ENCODE measurements around the gene DNAAF5. TPM values are rescaled to one million over a fixed set of nuclear protein-coding genes. Genes with fewer than 3 reads are reported as not detected.

DNAAF5 gene
- total RNA-seq, 6 experiments from 2014 or later = 9.5 to 22.8 (median 10.5) TPM

DNA sequence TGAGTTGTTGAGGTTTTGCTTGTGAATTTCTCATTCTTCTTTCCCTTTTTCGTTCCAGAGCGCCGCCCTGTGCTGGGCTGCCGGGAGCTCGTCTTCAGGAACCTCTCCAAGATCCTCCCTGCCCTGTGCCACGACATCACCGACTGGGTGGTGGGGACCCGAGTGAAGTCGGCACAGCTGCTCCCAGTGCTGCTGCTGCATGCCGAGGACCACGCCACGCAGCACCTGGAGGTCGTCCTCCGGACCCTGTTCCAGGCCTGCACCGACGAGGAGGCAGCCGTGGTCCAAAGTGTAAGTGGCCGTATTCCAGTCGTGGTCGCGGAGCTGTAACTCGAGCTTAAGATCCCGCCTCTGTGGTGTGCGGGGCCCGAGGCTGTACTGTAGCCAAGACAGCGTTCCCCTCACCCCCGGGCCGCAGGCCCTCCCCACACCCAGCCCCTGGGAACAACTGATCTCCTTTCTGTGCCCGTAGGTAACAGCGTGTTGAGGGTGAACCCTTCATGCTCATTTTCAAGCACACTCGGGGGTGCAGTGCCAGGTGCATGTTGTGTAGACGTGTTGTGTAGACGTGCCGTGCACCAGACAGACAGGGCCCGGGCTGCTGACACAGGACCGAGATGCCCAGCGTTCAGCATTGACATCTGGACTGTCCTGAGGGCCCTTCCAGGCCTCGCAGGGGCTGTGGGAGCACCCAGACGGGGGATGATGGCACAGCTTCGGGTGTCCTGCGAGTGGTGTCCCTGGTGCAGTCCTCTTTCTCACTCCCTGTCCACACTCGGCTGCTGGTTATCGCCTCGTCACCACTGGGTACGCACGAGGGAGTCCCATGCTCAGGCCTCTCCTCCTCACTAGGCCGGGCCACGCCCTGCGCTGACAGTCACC lies 28.3 kb downstream of the DNAAF5 start:
- Histone ChIP-seq H3K36me3 (peaks cover 0 to 31% (median 11%) of the 10 kb centered on the region in 4 donors), H3K27ac (no peak overlapping the region), H3K9me3 (no peaks in the 10 kb centered on the region), H3K4me3 (no peak overlapping the region), H3K27me3 (no peaks in the 10 kb centered on the region), H3K4me1 (no peaks in the 10 kb centered on the region)
- ATAC-seq (peak in 1 of 4 donors; percentile 13), DNase-seq (peak in 1 of 3 donors; percentile 46)
- 91% methylated on average over 12 of the region's 49 CpGs for WGBS (ENCODE audit: insufficient coverage, low coverage, low lambda C conversion rate, missing lambda C conversion rate)
- intact Hi-C loops (cut with DNase I) = no loop called here
- TF ChIP-seq POLR2A (IDR thresholded peaks at IDR 0.05) = no peak
- TF ChIP-seq, protein P1, sequence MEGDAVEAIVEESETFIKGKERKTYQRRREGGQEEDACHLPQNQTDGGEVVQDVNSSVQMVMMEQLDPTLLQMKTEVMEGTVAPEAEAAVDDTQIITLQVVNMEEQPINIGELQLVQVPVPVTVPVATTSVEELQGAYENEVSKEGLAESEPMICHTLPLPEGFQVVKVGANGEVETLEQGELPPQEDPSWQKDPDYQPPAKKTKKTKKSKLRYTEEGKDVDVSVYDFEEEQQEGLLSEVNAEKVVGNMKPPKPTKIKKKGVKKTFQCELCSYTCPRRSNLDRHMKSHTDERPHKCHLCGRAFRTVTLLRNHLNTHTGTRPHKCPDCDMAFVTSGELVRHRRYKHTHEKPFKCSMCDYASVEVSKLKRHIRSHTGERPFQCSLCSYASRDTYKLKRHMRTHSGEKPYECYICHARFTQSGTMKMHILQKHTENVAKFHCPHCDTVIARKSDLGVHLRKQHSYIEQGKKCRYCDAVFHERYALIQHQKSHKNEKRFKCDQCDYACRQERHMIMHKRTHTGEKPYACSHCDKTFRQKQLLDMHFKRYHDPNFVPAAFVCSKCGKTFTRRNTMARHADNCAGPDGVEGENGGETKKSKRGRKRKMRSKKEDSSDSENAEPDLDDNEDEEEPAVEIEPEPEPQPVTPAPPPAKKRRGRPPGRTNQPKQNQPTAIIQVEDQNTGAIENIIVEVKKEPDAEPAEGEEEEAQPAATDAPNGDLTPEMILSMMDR (IDR thresholded peaks at IDR 0.05) = no peak

DNA sequence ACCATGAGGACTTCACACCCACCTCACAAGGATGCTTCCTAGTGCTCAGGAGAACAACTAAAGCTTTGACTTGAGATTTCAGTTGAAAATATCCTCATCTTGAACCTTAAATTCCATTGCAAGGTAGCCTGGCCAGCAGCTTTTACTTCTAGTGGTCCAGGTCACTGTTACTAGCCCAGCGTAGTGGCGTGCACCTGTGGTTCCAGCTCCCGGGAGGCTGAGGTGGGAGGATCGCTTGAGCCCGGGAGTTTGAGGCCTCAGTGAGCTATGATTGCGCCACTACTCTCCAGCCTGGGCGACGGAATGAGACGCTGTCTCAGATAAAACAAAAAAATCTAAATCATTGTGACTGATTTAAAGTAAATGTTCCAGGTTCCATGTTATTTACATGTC lies 28.9 kb downstream of the DNAAF5 start:
- H3K4me1 ChIP-seq = no peaks in the 10 kb centered on the region
- intact Hi-C loops (cut with DNase I) = no loop called here
- H3K36me3 ChIP-seq = peaks cover 0 to 31% (median 12%) of the 10 kb centered on the region in 4 donors
- no peak overlapping the region for H3K27ac ChIP-seq
- DNase-seq = no peak
- ATAC-seq = no peak
- H3K9me3 ChIP-seq = no peaks in the 10 kb centered on the region
- H3K27me3 ChIP-seq = no peaks in the 10 kb centered on the region
- H3K4me3 ChIP-seq = no peak overlapping the region
- no peak for TF ChIP-seq POLR2A (IDR thresholded peaks at IDR 0.05)
- TF ChIP-seq, protein P1 (IDR thresholded peaks at IDR 0.05) = no peak
- WGBS (ENCODE audit: insufficient coverage, low coverage, low lambda C conversion rate, missing lambda C conversion rate) = 81% methylated on average over 7 of the region's 9 CpGs

DNA sequence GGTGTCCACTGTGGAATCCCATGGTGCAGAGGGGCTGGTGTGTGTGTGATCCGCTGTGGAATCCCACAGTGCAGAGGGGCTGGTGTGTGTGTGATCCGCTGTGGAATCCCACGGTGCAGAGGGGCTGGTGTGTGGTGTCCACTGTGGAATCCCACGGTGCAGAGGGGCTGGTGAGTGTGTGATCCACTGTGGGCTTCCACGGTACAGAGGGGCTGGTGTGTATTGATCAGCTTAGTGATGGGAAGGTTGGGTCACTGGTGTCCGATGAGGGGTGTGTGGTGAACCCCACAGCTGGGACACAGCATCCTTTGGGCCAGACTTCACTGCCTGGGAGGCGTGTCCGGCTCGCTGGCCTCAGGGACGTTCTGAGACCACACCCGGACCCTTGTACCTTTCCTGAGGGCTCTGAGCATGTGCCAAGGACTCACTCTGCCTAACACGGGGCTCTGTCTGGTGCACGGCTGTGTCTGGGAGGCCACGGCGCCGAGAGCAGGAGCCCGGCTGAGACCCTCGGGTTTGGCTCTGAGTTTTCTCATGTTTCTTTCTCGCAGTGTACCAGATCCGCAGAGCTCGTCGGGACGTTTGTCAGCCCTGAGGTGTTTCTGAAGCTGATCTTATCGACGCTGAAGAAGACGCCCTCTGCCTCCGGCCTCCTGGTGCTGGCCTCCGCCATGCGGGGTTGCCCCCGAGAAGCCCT lies 29.9 kb downstream of the DNAAF5 start:
- no peak for TF ChIP-seq POLR2A (IDR thresholded peaks at IDR 0.05)
- TF ChIP-seq, protein P1 (IDR thresholded peaks at IDR 0.05) = no peak

DNA sequence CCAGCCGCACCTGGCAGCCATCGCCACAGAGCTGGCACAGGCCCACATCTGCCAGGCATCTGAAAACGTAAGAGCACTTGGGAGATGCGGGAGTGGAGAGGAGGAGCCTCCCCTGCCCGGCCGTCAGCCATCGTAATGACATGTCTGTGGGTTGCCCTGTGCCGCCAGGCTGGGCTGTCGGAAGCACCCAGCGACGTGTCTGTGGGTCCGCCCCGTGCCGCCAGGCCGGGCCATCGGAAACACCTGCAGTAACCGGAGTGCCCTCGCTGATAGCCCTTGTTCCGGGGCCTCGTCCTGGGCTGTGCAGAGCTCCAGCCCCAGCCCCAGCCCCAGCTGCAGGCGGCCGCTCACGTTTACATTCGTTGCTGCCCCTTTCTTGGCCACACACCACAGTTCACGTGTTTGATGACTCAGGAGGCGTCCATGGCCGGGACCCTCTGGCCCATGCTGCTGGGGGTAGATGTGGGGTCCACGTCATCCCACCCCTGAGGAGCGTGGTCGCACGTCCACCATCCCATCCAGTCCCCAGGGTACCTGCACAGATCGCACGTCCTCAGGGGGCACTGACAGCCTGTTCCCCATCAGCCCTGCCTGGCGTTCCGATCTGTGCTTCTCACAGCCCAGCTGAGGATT lies 30.5 kb downstream of the DNAAF5 start:
- Histone ChIP-seq H3K36me3 (peaks cover 0 to 35% (median 12%) of the 10 kb centered on the region in 4 donors), H3K4me3 (no peak overlapping the region), H3K4me1 (no peaks in the 10 kb centered on the region), H3K9me3 (no peaks in the 10 kb centered on the region), H3K27ac (no peak overlapping the region), H3K27me3 (no peaks in the 10 kb centered on the region)
- peak in 1 of 4 donors; percentile 19 for ATAC-seq
- peak in 1 of 3 donors; percentile 48 for DNase-seq
- TF ChIP-seq POLR2A (IDR thresholded peaks at IDR 0.05) = no peak
- TF ChIP-seq, protein P1 (IDR thresholded peaks at IDR 0.05) = no peak
- intact Hi-C loops (cut with DNase I) = no loop called here
- 100% methylated on average over 3 of the region's 35 CpGs for WGBS (ENCODE audit: insufficient coverage, low coverage, low lambda C conversion rate, missing lambda C conversion rate)

More for the DNA sequence above, 29.9 kb downstream of the DNAAF5 start:
- WGBS (ENCODE audit: insufficient coverage, low coverage, low lambda C conversion rate, missing lambda C conversion rate) = 100% methylated on average over 4 of the region's 30 CpGs
- DNase-seq = peak in 1 of 3 donors; percentile 27
- peaks cover 0 to 31% (median 12%) of the 10 kb centered on the region in 4 donors for H3K36me3 ChIP-seq
- H3K27ac ChIP-seq = no peak overlapping the region
- no peak overlapping the region for H3K4me3 ChIP-seq
- no peaks in the 10 kb centered on the region for H3K9me3 ChIP-seq
- no peak for ATAC-seq
- intact Hi-C loops (cut with DNase I) = no loop called here
- no peaks in the 10 kb centered on the region for H3K4me1 ChIP-seq
- no peaks in the 10 kb centered on the region for H3K27me3 ChIP-seq
